ENCODE measurements around the gene BAG2. TPM values are rescaled to one million over a fixed set of nuclear protein-coding genes. Genes with fewer than 3 reads are reported as not detected.
A peak's percentile ranks its signal among the peaks of the same experiment; 100 is the strongest.

The BAG2 gene
- 4.5 to 5.4 TPM (median 5.0 TPM) in 3 replicates for total RNA-seq

GRCh38 chr6:57172136-57173055, at the start of gene BAG2:
Gene BAG2 (plus strand): TSS chr6:57172326. CDS start chr6:57172698, 372 bp downstream.
- peaks cover under 1% of the 10 kb centered on the region for H3K36me3 Mint-ChIP-seq
- peak within 1 kb of the TSS; percentile 81 for H3K27ac Mint-ChIP-seq
- H3K9me3 Mint-ChIP-seq: no peaks in the 10 kb centered on the region
- H3K4me1 Mint-ChIP-seq: peaks cover 13% of the 10 kb centered on the region
- peak within 1 kb of the TSS; percentile 77 for H3K4me3 Mint-ChIP-seq
- TF ChIP-seq CTCF (IDR thresholded peaks at IDR 0.05; ENCODE audit: unreplicated experiment): peak; percentile 17
- no peaks in the 10 kb centered on the region for H3K27me3 Mint-ChIP-seq (ENCODE audit: low read depth)
- DNase-seq (ENCODE audit: low spot score in 2 of 2, unreplicated experiment in 2 of 2): peak; percentile 46 to 70

- Mint-ChIP-seq H3K9me3 (peaks cover 16% of the 10 kb centered on the region), H3K4me3 (no peak overlapping the region)
- DNase-seq (ENCODE audit: low spot score in 2 of 2, unreplicated experiment in 2 of 2): no peak
Observed at GRCh38 chr6:57123111-57123510, 49.0 kb upstream of the BAG2 start.

GRCh38 chr6:57127763-57128162, 44.4 kb upstream of the BAG2 start:
- TF ChIP-seq CTCF (IDR thresholded peaks at IDR 0.05; ENCODE audit: unreplicated experiment): no peak
- no peaks in the 10 kb centered on the region for H3K27me3 Mint-ChIP-seq (ENCODE audit: low read depth)
- H3K27ac Mint-ChIP-seq: no peak overlapping the region

More at GRCh38 chr6:57123111-57123510, 49.0 kb upstream of the BAG2 start:
- H3K27ac Mint-ChIP-seq: no peak overlapping the region
- no peak for TF ChIP-seq CTCF (IDR thresholded peaks at IDR 0.05; ENCODE audit: unreplicated experiment)
- peaks cover 44% of the 10 kb centered on the region for H3K36me3 Mint-ChIP-seq
- H3K4me1 Mint-ChIP-seq: no peaks in the 10 kb centered on the region
- no peaks in the 10 kb centered on the region for H3K27me3 Mint-ChIP-seq (ENCODE audit: low read depth)

GRCh38 chr6:57130661-57131177, 41.4 kb upstream of the BAG2 start:
- no peaks in the 10 kb centered on the region for H3K27me3 Mint-ChIP-seq (ENCODE audit: low read depth)
- peaks cover 18% of the 10 kb centered on the region for H3K4me1 Mint-ChIP-seq
- H3K9me3 Mint-ChIP-seq: no peaks in the 10 kb centered on the region
- no peak for DNase-seq (ENCODE audit: low spot score in 2 of 2, unreplicated experiment in 2 of 2)
- no peak overlapping the region for H3K4me3 Mint-ChIP-seq
- H3K36me3 Mint-ChIP-seq: peaks cover 22% of the 10 kb centered on the region
- TF ChIP-seq CTCF (IDR thresholded peaks at IDR 0.05; ENCODE audit: unreplicated experiment): no peak
- H3K27ac Mint-ChIP-seq: no peak overlapping the region

More at GRCh38 chr6:57127763-57128162, 44.4 kb upstream of the BAG2 start:
- Mint-ChIP-seq H3K4me1 (peaks cover 7% of the 10 kb centered on the region), H3K4me3 (no peak overlapping the region), H3K36me3 (peaks cover 17% of the 10 kb centered on the region), H3K9me3 (no peaks in the 10 kb centered on the region)
- DNase-seq (ENCODE audit: low spot score in 2 of 2, unreplicated experiment in 2 of 2): no peak

GRCh38 chr6:57134954-57135353, 37.2 kb upstream of the BAG2 start:
- DNase-seq (ENCODE audit: low spot score in 2 of 2, unreplicated experiment in 2 of 2): no peak
- H3K27ac Mint-ChIP-seq: no peak overlapping the region
- no peak overlapping the region for H3K4me3 Mint-ChIP-seq
- H3K4me1 Mint-ChIP-seq: peaks cover 18% of the 10 kb centered on the region
- H3K9me3 Mint-ChIP-seq: no peaks in the 10 kb centered on the region
- peaks cover 23% of the 10 kb centered on the region for H3K36me3 Mint-ChIP-seq
- no peak for TF ChIP-seq CTCF (IDR thresholded peaks at IDR 0.05; ENCODE audit: unreplicated experiment)
- H3K27me3 Mint-ChIP-seq (ENCODE audit: low read depth): no peaks in the 10 kb centered on the region
